ENCODE results near the gene RUNDC3A. TPM values are rescaled to one million over a fixed set of nuclear protein-coding genes. Genes with fewer than 3 reads are reported as not detected.

Gene RUNDC3A
- total RNA-seq, 1 donor from 2014 or later: 3.3 TPM

DNA sequence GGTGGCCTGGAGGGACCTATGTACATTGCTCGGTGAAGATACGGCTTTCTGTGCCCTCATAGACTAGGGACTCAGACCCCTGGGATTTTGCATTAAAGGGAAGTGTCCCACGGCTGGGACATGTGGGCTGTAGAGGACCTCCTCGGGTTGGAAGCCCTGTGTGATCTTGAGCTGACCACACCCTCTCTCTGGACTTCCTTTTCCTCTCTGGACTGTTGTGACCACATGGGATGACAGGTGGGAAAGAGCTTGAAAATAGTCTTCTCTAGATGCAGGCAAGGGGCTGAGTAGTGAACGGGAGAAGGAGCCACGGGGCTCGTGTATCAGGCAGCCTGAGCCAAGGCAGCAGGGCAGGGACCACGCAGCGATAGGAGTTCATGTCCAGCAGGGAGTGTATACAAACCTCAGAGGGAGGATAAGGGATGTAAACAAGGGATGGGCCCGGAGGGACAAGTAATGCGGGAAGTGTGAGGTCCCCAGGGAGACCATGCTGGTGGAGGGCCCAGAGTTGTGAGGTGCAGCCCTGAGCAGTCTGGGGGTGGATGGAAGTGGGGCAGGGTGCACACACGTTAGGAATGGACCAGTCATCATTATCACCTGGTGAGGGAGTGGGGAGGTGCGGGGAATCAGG is 36.0 kb upstream of the RUNDC3A start:
- Histone ChIP-seq H3K27me3 (ENCODE audit: control insufficient read depth, insufficient read depth, low read length) (peaks cover 4% of the 10 kb centered on the region), H3K4me3 (ENCODE audit: low read depth, low read length) (no peak overlapping the region), H3K36me3 (ENCODE audit: control insufficient read depth, insufficient read depth, low read length) (no peaks in the 10 kb centered on the region)
- TF ChIP-seq, protein P1, sequence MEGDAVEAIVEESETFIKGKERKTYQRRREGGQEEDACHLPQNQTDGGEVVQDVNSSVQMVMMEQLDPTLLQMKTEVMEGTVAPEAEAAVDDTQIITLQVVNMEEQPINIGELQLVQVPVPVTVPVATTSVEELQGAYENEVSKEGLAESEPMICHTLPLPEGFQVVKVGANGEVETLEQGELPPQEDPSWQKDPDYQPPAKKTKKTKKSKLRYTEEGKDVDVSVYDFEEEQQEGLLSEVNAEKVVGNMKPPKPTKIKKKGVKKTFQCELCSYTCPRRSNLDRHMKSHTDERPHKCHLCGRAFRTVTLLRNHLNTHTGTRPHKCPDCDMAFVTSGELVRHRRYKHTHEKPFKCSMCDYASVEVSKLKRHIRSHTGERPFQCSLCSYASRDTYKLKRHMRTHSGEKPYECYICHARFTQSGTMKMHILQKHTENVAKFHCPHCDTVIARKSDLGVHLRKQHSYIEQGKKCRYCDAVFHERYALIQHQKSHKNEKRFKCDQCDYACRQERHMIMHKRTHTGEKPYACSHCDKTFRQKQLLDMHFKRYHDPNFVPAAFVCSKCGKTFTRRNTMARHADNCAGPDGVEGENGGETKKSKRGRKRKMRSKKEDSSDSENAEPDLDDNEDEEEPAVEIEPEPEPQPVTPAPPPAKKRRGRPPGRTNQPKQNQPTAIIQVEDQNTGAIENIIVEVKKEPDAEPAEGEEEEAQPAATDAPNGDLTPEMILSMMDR (IDR thresholded peaks at IDR 0.05; ENCODE audit: insufficient read depth, low read length, poor library complexity, severe bottlenecking): no peak
- DNase-seq (ENCODE audit: low read depth): no peak

DNA sequence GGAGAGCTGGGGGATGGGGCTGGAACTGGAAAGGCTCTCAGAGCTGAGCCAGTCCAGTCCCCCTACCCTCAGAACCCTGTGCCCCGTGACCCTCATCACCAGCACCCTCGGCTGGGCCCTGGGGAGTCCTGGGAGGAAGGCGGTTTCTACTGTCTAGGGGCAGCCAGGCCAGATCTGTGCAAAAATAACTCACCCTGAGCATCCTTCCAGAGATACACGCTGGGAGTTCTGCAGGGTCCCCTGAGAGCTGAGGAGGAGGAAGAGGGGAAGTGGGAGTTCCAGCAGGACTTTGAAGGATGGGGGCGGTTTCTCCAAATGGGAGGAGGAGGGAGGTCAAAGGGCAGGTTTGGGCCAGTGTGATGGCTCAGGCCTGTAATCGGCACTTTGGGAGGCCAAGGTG is 35.4 kb upstream of the RUNDC3A start:
- peaks cover 4% of the 10 kb centered on the region for H3K27me3 ChIP-seq (ENCODE audit: control insufficient read depth, insufficient read depth, low read length)
- H3K4me3 ChIP-seq (ENCODE audit: low read depth, low read length): no peak overlapping the region
- no peaks in the 10 kb centered on the region for H3K36me3 ChIP-seq (ENCODE audit: control insufficient read depth, insufficient read depth, low read length)
- TF ChIP-seq, protein P1 (IDR thresholded peaks at IDR 0.05; ENCODE audit: insufficient read depth, low read length, poor library complexity, severe bottlenecking): no peak
- DNase-seq (ENCODE audit: low read depth): no peak

DNA sequence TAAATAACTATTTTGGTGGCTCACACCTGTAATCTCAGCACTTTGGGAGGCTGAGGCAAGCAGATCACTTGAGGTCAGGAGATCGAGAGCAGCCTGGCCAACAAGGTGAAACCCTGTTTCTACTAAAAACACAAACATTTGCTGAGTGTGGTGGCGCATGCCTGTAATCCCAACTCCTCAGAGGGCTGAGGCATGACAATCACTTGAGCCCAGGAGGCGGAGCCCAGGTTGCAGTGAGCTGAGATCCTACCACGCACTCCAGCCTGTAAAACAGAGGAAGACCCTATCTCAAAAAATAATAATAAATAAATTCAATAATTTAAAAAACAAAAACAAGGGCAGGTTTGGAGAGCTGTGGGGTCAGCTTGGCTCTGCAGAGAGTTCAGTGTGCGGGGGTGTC is 34.8 kb upstream of the RUNDC3A start:
- DNase-seq (ENCODE audit: low read depth): no peak
- TF ChIP-seq, protein P1 (IDR thresholded peaks at IDR 0.05; ENCODE audit: insufficient read depth, low read length, poor library complexity, severe bottlenecking): no peak
- Histone ChIP-seq H3K4me3 (ENCODE audit: low read depth, low read length) (no peak overlapping the region), H3K27me3 (ENCODE audit: control insufficient read depth, insufficient read depth, low read length) (peaks cover 4% of the 10 kb centered on the region), H3K36me3 (ENCODE audit: control insufficient read depth, insufficient read depth, low read length) (no peaks in the 10 kb centered on the region)

DNA sequence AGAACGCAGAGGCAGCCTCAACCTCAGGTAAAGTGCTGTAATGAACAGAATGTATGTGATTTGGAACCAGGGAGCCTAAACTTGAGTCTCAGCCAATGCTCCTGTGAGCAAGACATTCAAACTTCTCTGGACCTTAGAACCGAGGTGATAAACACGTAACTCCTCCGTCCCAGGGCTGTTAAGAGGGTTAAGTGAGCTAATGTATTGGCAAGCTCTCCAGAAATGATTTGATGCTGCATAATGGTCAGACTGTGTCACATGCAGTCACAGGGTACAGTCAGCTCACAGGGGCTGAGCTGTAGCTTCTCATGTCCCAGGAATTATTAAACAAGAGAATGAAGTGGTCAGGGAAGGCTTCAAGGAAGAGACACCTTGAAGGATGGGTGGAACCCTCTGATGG is 30.4 kb upstream of the RUNDC3A start:
- no peak for DNase-seq (ENCODE audit: low read depth)
- Histone ChIP-seq H3K27me3 (ENCODE audit: control insufficient read depth, insufficient read depth, low read length) (no peaks in the 10 kb centered on the region), H3K36me3 (ENCODE audit: control insufficient read depth, insufficient read depth, low read length) (no peaks in the 10 kb centered on the region), H3K4me3 (ENCODE audit: low read depth, low read length) (no peak overlapping the region)
- TF ChIP-seq, protein P1 (IDR thresholded peaks at IDR 0.05; ENCODE audit: insufficient read depth, low read length, poor library complexity, severe bottlenecking): no peak

DNA sequence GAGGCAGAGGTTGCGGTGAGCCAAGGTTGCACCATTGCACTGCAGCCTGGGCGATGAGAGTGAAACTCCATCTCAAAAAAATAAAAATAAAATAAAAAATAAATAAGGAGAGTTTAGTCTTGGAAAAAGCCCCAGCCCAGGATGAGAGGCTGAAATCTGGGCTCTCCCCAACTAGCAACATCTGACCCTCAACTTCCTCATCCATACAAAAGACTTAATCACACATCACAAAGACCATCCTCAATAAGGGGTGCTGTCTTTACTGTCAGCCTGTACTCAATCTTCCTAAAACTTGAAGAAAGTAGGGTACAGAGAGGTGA is 29.1 kb upstream of the RUNDC3A start:
- no peak for DNase-seq (ENCODE audit: low read depth)
- TF ChIP-seq, protein P1 (IDR thresholded peaks at IDR 0.05; ENCODE audit: insufficient read depth, low read length, poor library complexity, severe bottlenecking): no peak
- Histone ChIP-seq H3K4me3 (ENCODE audit: low read depth, low read length) (no peak overlapping the region), H3K27me3 (ENCODE audit: control insufficient read depth, insufficient read depth, low read length) (no peaks in the 10 kb centered on the region), H3K36me3 (ENCODE audit: control insufficient read depth, insufficient read depth, low read length) (no peaks in the 10 kb centered on the region)

DNA sequence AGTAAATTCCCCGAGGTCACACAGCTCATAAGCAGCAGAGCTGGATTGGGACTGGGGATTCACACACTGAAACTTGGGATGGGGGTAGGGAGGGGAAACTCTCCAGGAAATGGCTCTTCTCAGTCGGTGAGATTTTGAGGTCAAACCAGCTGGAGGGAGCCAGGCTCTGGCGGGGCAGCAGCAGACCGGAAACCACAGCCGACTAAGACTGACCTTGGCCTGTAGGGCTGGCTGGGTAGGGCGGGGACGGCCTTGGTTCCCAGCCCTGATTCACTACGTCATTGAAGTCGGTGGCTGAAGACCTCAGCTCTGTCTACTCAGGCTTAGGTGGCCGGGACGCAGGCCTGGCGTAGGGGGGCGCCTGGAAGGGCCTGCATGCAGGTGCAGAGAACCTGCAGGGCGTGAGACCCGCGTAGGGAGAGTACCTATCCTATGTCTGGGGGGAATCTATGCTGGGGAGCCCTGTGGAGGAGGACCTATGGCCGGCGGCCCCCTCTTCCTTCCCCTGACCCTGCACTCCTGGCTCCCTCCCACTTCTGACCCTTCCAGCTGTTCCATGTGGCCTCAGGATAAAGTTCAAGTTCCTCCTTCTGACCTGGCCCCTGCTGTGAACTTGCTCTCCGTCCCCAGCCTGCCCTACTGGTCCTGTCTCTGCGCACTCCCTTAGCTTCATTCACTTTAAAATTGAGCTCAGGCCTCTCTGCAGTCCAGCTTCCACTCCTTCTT is 28.6 kb upstream of the RUNDC3A start:
- peak; percentile 86 for DNase-seq (ENCODE audit: low read depth)

More for the DNA sequence above, 28.6 kb upstream of the RUNDC3A start:
- TF ChIP-seq, protein P1 (IDR thresholded peaks at IDR 0.05; ENCODE audit: insufficient read depth, low read length, poor library complexity, severe bottlenecking): no peak
- Histone ChIP-seq H3K4me3 (ENCODE audit: low read depth, low read length) (no peak overlapping the region), H3K36me3 (ENCODE audit: control insufficient read depth, insufficient read depth, low read length) (no peaks in the 10 kb centered on the region), H3K27me3 (ENCODE audit: control insufficient read depth, insufficient read depth, low read length) (no peaks in the 10 kb centered on the region)
